Ureter (tissue), 1 donor: ENCODE results near the gene TMEM187. TPM values are rescaled to one million over a fixed set of nuclear protein-coding genes. Genes with fewer than 3 reads are reported as not detected.

Experiments
- DNase-seq: peaks from one replicate; pipeline ENCODE4 v3.0.0-alpha.2; 2020; ENCODE audit warnings: low spot score
- total RNA-seq: library from RNA; stranded (reverse); gene quantifications from one replicate; pipeline ENCODE4 v1.2.4, GENCODE V29; 2023
- donor health status: DM: yes; HTN: yes; CAD: no.

Gene TMEM187
- total RNA-seq, 1 donor from 2014 or later: 12.8 TPM

GRCh38 chrX:154019633-154020528, 47.3 kb downstream of the TMEM187 start, which contains the start of gene IRAK1:
IRAK1 (minus strand) TSS chrX:154019902; CDS start chrX:154019812, 90 bp downstream.
- DNase-seq: peak; percentile 55

GRCh38 chrX:154020536-154021115, 48.1 kb downstream of the TMEM187 start:
- DNase-seq: no peak

GRCh38 chrX:154021131-154021611, 48.6 kb downstream of the TMEM187 start:
- no peak for DNase-seq

- no peak for DNase-seq
Observed at GRCh38 chrX:154022108-154022507, 49.6 kb downstream of the TMEM187 start.

GRCh38 chrX:154023276-154024000, 50.9 kb downstream of the TMEM187 start:
- DNase-seq: no peak

GRCh38 chrX:154024271-154024670, 51.7 kb downstream of the TMEM187 start:
- no peak for DNase-seq

- DNase-seq: no peak
Observed at GRCh38 chrX:154025230-154025629, 52.7 kb downstream of the TMEM187 start.

- no peak for DNase-seq
Observed at GRCh38 chrX:154026136-154027021, 53.8 kb downstream of the TMEM187 start.

GRCh38 chrX:154027022-154027402, 54.5 kb downstream of the TMEM187 start:
- no peak for DNase-seq

- DNase-seq: no peak
Observed at GRCh38 chrX:154027986-154028385, 55.4 kb downstream of the TMEM187 start.

GRCh38 chrX:154028502-154029184, 56.1 kb downstream of the TMEM187 start:
- no peak for DNase-seq

GRCh38 chrX:154029439-154029838, 56.9 kb downstream of the TMEM187 start:
- no peak for DNase-seq

GRCh38 chrX:154030266-154030665, 57.7 kb downstream of the TMEM187 start:
- no peak for DNase-seq

GRCh38 chrX:154030715-154031305, 58.3 kb downstream of the TMEM187 start:
- DNase-seq: no peak

GRCh38 chrX:154032160-154032559, 59.6 kb downstream of the TMEM187 start:
- no peak for DNase-seq

GRCh38 chrX:154032653-154033052, 60.1 kb downstream of the TMEM187 start:
- DNase-seq: no peak
